ENCODE results near the gene ATF4. TPM values are rescaled to one million over a fixed set of nuclear protein-coding genes. Genes with fewer than 3 reads are reported as not detected.

Gene ATF4
- total and polyA plus RNA-seq, 7 experiments from 2014 or later, result 68.9 to 293 (median 243) TPM

DNA sequence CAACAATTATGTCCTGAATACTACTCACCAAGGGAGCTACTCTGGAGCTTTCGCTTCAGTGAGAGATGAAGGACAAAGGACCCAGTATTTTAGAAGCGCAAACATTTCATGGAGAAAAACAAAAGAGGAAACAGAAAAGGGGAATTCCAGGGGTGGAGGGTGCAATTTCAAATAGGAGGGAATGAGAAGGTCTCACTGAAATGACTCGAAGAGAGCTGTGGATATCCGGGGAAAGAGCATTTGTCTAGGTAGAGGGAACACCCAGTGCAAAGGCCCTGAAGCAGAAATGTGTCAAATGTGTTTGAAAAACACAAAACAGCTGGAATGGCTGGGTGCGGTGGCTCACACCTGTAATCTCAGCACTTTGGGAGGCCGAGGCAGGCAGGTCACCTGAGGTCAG, 9.8 kb downstream of the ATF4 start:
- no peak overlapping the region for H3K27ac ChIP-seq (ENCODE audit: low read depth, low read length)
- intact Hi-C loops (cut with micrococcal nuclease), result loop anchor here (5.0 kb wide), 4 partner anchors 372 to 1473 kb away; partner anchors contain the start of genes GRAP2 (in 2 of the 2), CBX7 (in 1 of the 2) and PICK1 (in 1 of the 2)

GRCh38 chr22:39530692-39531331, 10.4 kb downstream of the ATF4 start:
- ChIA-PET POLR2A (interaction anchor here (0.7 to 7.1 kb wide), 18 partner anchors 9 to 513 kb away, joined by 3 to 105 read pairs (median 5); partner anchors contain the start of genes ATF4, MIEF1, RPL3 and TAB1), CTCF (interaction anchor here (0.7 to 6.4 kb wide), 12 partner anchors 8 to 513 kb away, joined by 3 to 120 read pairs (median 4); partner anchors contain the start of gene ATF4)
- peaks cover 0 to 32% (median 7%) of the 10 kb centered on the region in 5 donors for H3K36me3 Mint-ChIP-seq
- ATAC-seq (no peak), DNase-seq (peak in 3 of 9 donors; percentile 42 to 61 (median 45))
- H3K9me3 Mint-ChIP-seq, result peaks cover 0 to 3% (median 0%) of the 10 kb centered on the region in 11 donors
- no peak overlapping the region for H3K4me3 ChIP-seq (ENCODE audit: low read length)
- H3K9me3 ChIP-seq (ENCODE audit: control insufficient read depth in 2 of 3, low read length in 3 of 3), result no peaks in the 10 kb centered on the region
- peaks cover 0 to 4% (median 0%) of the 10 kb centered on the region in 5 donors for H3K27me3 Mint-ChIP-seq
- H3K36me3 ChIP-seq (ENCODE audit: control insufficient read depth in 2 of 3, insufficient read depth in 3 of 3, low read length in 3 of 3), result peaks cover 0 to 31% (median 12%) of the 10 kb centered on the region in 3 experiments
- peaks cover 52 to 73% (median 65%) of the 10 kb centered on the region in 7 donors for H3K4me1 Mint-ChIP-seq
- intact Hi-C loops (cut with micrococcal nuclease), result loop anchor here (5.0 kb wide), 4 partner anchors 371 to 1474 kb away; partner anchors contain the start of genes GRAP2 (in 2 of the 2), CBX7 (in 1 of the 2) and PICK1 (in 1 of the 2)
- peaks cover 45 to 64% of the 10 kb centered on the region in 2 donors for H3K4me1 ChIP-seq (ENCODE audit: control insufficient read depth in 2 of 2, insufficient read depth in 2 of 2, low read length in 2 of 2)
- H3K27ac Mint-ChIP-seq, result peak overlapping the region; percentile 39 to 98 (median 90)
- H3K27ac ChIP-seq (ENCODE audit: low read depth, low read length), result peak overlapping the region; percentile 95
- H3K27me3 ChIP-seq (ENCODE audit: control insufficient read depth in 2 of 2, insufficient read depth in 2 of 2, low read length in 2 of 2), result no peaks in the 10 kb centered on the region
- H3K4me3 Mint-ChIP-seq, result peak overlapping the region; percentile 79 to 97 (median 94)

More for the DNA sequence above, 9.8 kb downstream of the ATF4 start:
- ChIA-PET CTCF (interaction anchor here (0.7 to 6.4 kb wide), 13 partner anchors 10 to 514 kb away, joined by 3 to 120 read pairs (median 4); partner anchors contain the start of genes ATF4 and TAB1), POLR2A (interaction anchor here (0.6 to 7.1 kb wide), 13 partner anchors 8 to 517 kb away, joined by 3 to 105 read pairs (median 7); partner anchors contain the start of genes ATF4, MIEF1, RPL3 and TAB1)
- Mint-ChIP-seq H3K9me3 (peaks cover 0 to 3% (median 0%) of the 10 kb centered on the region in 11 donors), H3K4me3 (peak overlapping the region in 9 of 10 donors; percentile 15 to 97 (median 64)), H3K36me3 (peaks cover 0 to 36% (median 7%) of the 10 kb centered on the region in 5 donors), H3K4me1 (peaks cover 58 to 80% (median 71%) of the 10 kb centered on the region in 7 donors), H3K27ac (peak overlapping the region; percentile 1 to 98 (median 77)), H3K27me3 (peaks cover 0 to 4% (median 0%) of the 10 kb centered on the region in 5 donors)
- no peaks in the 10 kb centered on the region for H3K27me3 ChIP-seq (ENCODE audit: control insufficient read depth in 2 of 2, insufficient read depth in 2 of 2, low read length in 2 of 2)
- H3K4me3 ChIP-seq (ENCODE audit: low read length), result no peak overlapping the region
- ATAC-seq (no peak), DNase-seq (no peak)
- H3K36me3 ChIP-seq (ENCODE audit: control insufficient read depth in 2 of 3, insufficient read depth in 3 of 3, low read length in 3 of 3), result peaks cover 0 to 35% (median 12%) of the 10 kb centered on the region in 3 experiments
- H3K4me1 ChIP-seq (ENCODE audit: control insufficient read depth in 2 of 2, insufficient read depth in 2 of 2, low read length in 2 of 2), result peaks cover 47 to 63% of the 10 kb centered on the region in 2 donors
- no peaks in the 10 kb centered on the region for H3K9me3 ChIP-seq (ENCODE audit: control insufficient read depth in 2 of 3, low read length in 3 of 3)

DNA sequence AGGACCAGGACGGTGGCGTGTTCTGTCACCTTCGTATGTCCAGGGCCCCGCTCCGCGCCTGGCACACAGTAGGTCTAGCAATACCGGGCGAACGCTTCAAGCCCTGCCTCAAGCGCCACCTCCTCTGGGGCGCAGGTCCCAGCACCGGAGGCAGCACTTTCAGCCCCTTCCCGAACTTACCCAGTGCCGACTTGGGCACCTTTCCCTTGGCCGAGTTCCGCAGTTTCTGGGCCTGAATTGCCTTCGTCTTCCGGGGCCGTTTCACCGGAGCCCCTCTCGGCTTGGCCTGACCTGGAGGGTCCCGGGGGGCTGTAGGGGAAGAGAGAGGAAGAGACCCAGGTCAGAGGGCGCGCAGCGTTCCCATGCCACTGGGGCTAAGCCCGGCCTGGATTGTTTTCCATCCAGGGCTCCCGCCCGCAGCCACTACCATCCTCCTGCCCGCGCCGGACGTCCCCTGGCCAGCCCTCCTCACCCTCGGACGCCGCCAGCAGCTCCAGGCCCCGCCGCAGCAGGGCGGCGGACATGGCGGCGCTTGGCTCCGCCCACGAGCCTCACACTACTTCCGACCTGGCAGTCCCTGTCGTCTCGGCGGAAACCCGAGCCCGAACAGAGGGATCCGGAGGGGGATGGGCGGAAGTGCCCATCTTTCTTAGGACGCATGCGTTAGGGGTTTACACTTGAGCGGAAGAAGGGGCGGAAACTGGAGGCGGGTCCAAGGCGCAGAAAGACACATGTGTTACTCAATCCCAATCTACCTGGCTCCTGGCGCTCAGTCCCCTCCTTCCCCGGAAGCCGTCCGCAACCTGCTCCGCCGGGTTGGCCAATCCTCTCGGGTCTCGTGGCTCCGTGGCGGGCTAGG, 12.1 kb downstream of the ATF4 start, which contains the start of gene RPS19BP1:
TSS of gene RPS19BP1 (minus strand) at position 534 of the 859 bp plus-strand sequence. CDS start at position 524, 10 bp downstream.
- POLR2A ChIA-PET, result interaction anchor here (1.0 to 7.1 kb wide), 14 partner anchors 11 to 512 kb away, joined by 3 to 105 read pairs (median 5); partner anchors contain the start of genes ATF4, MIEF1, RPL3 and TAB1
- H3K36me3 ChIP-seq (ENCODE audit: control insufficient read depth in 2 of 3, insufficient read depth in 3 of 3, low read length in 3 of 3), result peaks cover 0 to 31% (median 12%) of the 10 kb centered on the region in 3 experiments
- H3K27me3 Mint-ChIP-seq, result peaks cover 0 to 4% (median 0%) of the 10 kb centered on the region in 5 donors

DNA sequence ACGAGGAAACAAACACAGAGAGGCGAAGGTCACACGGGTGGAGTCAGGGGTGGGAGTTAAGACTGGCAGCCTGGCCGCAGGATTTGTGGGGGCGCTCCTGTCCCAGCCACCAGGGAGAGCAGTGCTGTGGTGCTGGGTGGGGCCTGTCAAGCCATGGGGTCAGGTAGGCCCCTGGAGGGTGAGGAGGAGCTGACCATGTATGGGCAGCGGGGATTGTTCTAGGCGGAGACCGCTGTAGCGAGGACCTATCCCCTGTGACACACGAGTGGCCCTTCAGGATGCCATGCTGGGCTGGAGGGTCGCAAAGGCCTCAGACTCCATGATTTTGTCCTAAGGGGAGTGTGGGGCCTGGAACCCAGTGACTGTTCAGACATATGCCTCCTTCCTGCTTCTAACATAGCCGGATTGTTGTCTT, 13.7 kb downstream of the ATF4 start:
- peaks cover 0 to 3% (median 0%) of the 10 kb centered on the region in 11 donors for H3K9me3 Mint-ChIP-seq
- peak overlapping the region in 4 of 9 donors; percentile 22 to 51 (median 34) for H3K27ac Mint-ChIP-seq
- ATAC-seq (no peak), DNase-seq (no peak)
- Histone ChIP-seq H3K27me3 (ENCODE audit: control insufficient read depth in 2 of 2, insufficient read depth in 2 of 2, low read length in 2 of 2) (no peaks in the 10 kb centered on the region), H3K4me3 (ENCODE audit: low read length) (no peak overlapping the region), H3K36me3 (ENCODE audit: control insufficient read depth in 2 of 3, insufficient read depth in 3 of 3, low read length in 3 of 3) (peaks cover 0 to 19% (median 8%) of the 10 kb centered on the region in 3 experiments), H3K9me3 (ENCODE audit: control insufficient read depth in 2 of 3, low read length in 3 of 3) (no peaks in the 10 kb centered on the region), H3K27ac (ENCODE audit: low read depth, low read length) (no peak overlapping the region), H3K4me1 (ENCODE audit: control insufficient read depth in 2 of 2, insufficient read depth in 2 of 2, low read length in 2 of 2) (peaks cover 25 to 37% of the 10 kb centered on the region in 2 donors)
- POLR2A ChIA-PET, result interaction anchor here (0.6 to 7.1 kb wide), 12 partner anchors 12 to 814 kb away, joined by 3 to 105 read pairs (median 3); partner anchors contain the start of gene ATF4
- H3K4me3 Mint-ChIP-seq, result peak overlapping the region in 4 of 10 donors; percentile 4 to 37 (median 21)
- peaks cover 26 to 44% (median 37%) of the 10 kb centered on the region in 7 donors for H3K4me1 Mint-ChIP-seq
- peaks cover 0 to 21% (median 7%) of the 10 kb centered on the region in 5 donors for H3K36me3 Mint-ChIP-seq
- H3K27me3 Mint-ChIP-seq, result peaks cover 0 to 4% (median 0%) of the 10 kb centered on the region in 5 donors
- CTCF ChIA-PET, result interaction anchor here (0.7 to 6.7 kb wide), 19 partner anchors 11 to 814 kb away, joined by 3 to 73 read pairs (median 3); no protein-coding TSS in a partner anchor
- intact Hi-C loops (cut with micrococcal nuclease), result loop anchor here (1.0 to 5.0 kb wide), 7 partner anchors 89 to 1477 kb away; partner anchors contain the start of genes GRAP2 (in 2 of the 2), CBX7 (in 1 of the 2) and PICK1 (in 1 of the 2)

More for the DNA sequence above, 12.1 kb downstream of the ATF4 start, which contains the start of gene RPS19BP1:
- H3K4me3 Mint-ChIP-seq, result peak within 1 kb of the TSS; percentile 92 to 98 (median 95)
- H3K4me1 Mint-ChIP-seq, result peaks cover 41 to 60% (median 52%) of the 10 kb centered on the region in 7 donors
- peak; percentile 89 for ATAC-seq
- intact Hi-C loops (cut with micrococcal nuclease), result loop anchor here (1.0 to 5.0 kb wide), 15 partner anchors 12 to 1475 kb away; partner anchors contain the start of genes ADSL (in 2 of the 2), ATF4 (in 2 of the 2), GRAP2 (in 2 of the 2) and MIEF1 (in 2 of the 2)
- peaks cover 0 to 3% (median 0%) of the 10 kb centered on the region in 11 donors for H3K9me3 Mint-ChIP-seq
- Histone ChIP-seq H3K27me3 (ENCODE audit: control insufficient read depth in 2 of 2, insufficient read depth in 2 of 2, low read length in 2 of 2) (no peaks in the 10 kb centered on the region), H3K4me3 (ENCODE audit: low read length) (peak within 1 kb of the TSS; percentile 92), H3K4me1 (ENCODE audit: control insufficient read depth in 2 of 2, insufficient read depth in 2 of 2, low read length in 2 of 2) (peaks cover 39 to 53% of the 10 kb centered on the region in 2 donors), H3K27ac (ENCODE audit: low read depth, low read length) (peak within 1 kb of the TSS; percentile 95), H3K9me3 (ENCODE audit: control insufficient read depth in 2 of 3, low read length in 3 of 3) (no peaks in the 10 kb centered on the region)
- CTCF ChIA-PET, result interaction anchor here (0.9 to 6.4 kb wide), 6 partner anchors 10 to 815 kb away, joined by 3 to 120 read pairs (median 6); partner anchors contain the start of gene TAB1
- H3K27ac Mint-ChIP-seq, result peak within 1 kb of the TSS; percentile 85 to 98 (median 95)
- peaks cover 0 to 26% (median 7%) of the 10 kb centered on the region in 5 donors for H3K36me3 Mint-ChIP-seq
- DNase-seq, result peak; percentile 92 to 100 (median 99)

GRCh38 chr22:39534591-39535356, 14.4 kb downstream of the ATF4 start:
- Histone ChIP-seq H3K36me3 (ENCODE audit: control insufficient read depth in 2 of 3, insufficient read depth in 3 of 3, low read length in 3 of 3) (peaks cover 0 to 14% (median 3%) of the 10 kb centered on the region in 3 experiments), H3K4me1 (ENCODE audit: control insufficient read depth in 2 of 2, insufficient read depth in 2 of 2, low read length in 2 of 2) (peaks cover 19 to 32% of the 10 kb centered on the region in 2 donors), H3K27ac (ENCODE audit: low read depth, low read length) (no peak overlapping the region), H3K4me3 (ENCODE audit: low read length) (no peak overlapping the region), H3K9me3 (ENCODE audit: control insufficient read depth in 2 of 3, low read length in 3 of 3) (no peaks in the 10 kb centered on the region), H3K27me3 (ENCODE audit: control insufficient read depth in 2 of 2, insufficient read depth in 2 of 2, low read length in 2 of 2) (no peaks in the 10 kb centered on the region)
- intact Hi-C loops (cut with micrococcal nuclease), result loop anchor here (1.0 to 5.0 kb wide), 7 partner anchors 89 to 1477 kb away; partner anchors contain the start of genes GRAP2 (in 2 of the 2), CBX7 (in 1 of the 2) and PICK1 (in 1 of the 2)
- peaks cover 0 to 17% (median 7%) of the 10 kb centered on the region in 5 donors for H3K36me3 Mint-ChIP-seq
- H3K27me3 Mint-ChIP-seq, result peaks cover 0 to 4% (median 0%) of the 10 kb centered on the region in 5 donors
- H3K27ac Mint-ChIP-seq, result peak overlapping the region in 4 of 9 donors; percentile 22 to 88 (median 54)
- ChIA-PET POLR2A (interaction anchor here (0.6 to 7.1 kb wide), 11 partner anchors 13 to 658 kb away, joined by 3 to 105 read pairs (median 4); partner anchors contain the start of genes ATF4 and MIEF1), CTCF (interaction anchor here (0.7 to 6.7 kb wide), 20 partner anchors 10 to 813 kb away, joined by 3 to 73 read pairs (median 4); no protein-coding TSS in a partner anchor)
- H3K4me3 Mint-ChIP-seq, result peak overlapping the region in 3 of 10 donors; percentile 30 to 43 (median 37)
- H3K9me3 Mint-ChIP-seq, result peaks cover 0 to 3% (median 0%) of the 10 kb centered on the region in 11 donors
- DNase-seq, result peak; percentile 52 to 84 (median 73)
- H3K4me1 Mint-ChIP-seq, result peaks cover 20 to 37% (median 30%) of the 10 kb centered on the region in 7 donors
- no peak for ATAC-seq
